Neural crest cell (in vitro differentiated cells): ENCODE data around the gene RBMS2. TPM values are rescaled to one million over a fixed set of nuclear protein-coding genes. Genes with fewer than 3 reads are reported as not detected.

Source experiments
- DNase-seq: peaks from one replicate; pipeline ENCODE4 v3.0.0; 2021; ENCODE audit warnings: low read depth, mixed read lengths, low spot score
- H3K27ac Mint-ChIP-seq: one replicate; pipeline ENCODE4 v1.8.0; 2021; ENCODE audit warnings: mild to moderate bottlenecking, mixed read lengths; ENCODE audit not compliant: unreplicated experiment
- H3K27me3 Mint-ChIP-seq: 2 replicates; pipeline ENCODE4 v1.8.0; 2021; ENCODE audit warnings: low read depth, mild to moderate bottlenecking, mixed read lengths
- H3K36me3 Mint-ChIP-seq: 2 replicates; pipeline ENCODE4 v1.8.0; 2021; ENCODE audit warnings: low read depth, mild to moderate bottlenecking, mixed read lengths
- H3K4me1 Mint-ChIP-seq: 2 replicates; pipeline ENCODE4 v1.8.0; 2021; ENCODE audit warnings: mixed read lengths
- H3K4me3 Mint-ChIP-seq: one replicate; pipeline ENCODE4 v1.8.0; 2021; ENCODE audit warnings: mild to moderate bottlenecking, mixed read lengths
- H3K9me3 Mint-ChIP-seq: 2 replicates; pipeline ENCODE4 v1.8.0; 2021; ENCODE audit warnings: mixed read lengths
- CTCF ChIP-seq: fragments of 200-600 bp; sonication (generic); conservative IDR thresholded peaks from 2 replicates; pipeline ENCODE4 v1.5.0; 2021; ENCODE audit warnings: antibody characterized with exemption, mild to moderate bottlenecking
- total RNA-seq: library from RNA; stranded (reverse); gene quantifications from 2 replicates; pipeline ENCODE4 v1.2.1, GENCODE V29; 2021

Gene RBMS2
- total RNA-seq, 1 donor from 2014 or later: 29.3 TPM

GRCh38 chr12:56537546-56537945 lies 15.9 kb downstream of the RBMS2 start:
- no peak for TF ChIP-seq CTCF
- DNase-seq: no peak
- no peak overlapping the region for H3K4me3 Mint-ChIP-seq
- H3K27me3 Mint-ChIP-seq: no peaks in the 10 kb centered on the region
- no peak overlapping the region for H3K27ac Mint-ChIP-seq
- H3K36me3 Mint-ChIP-seq: no peaks in the 10 kb centered on the region
- no peaks in the 10 kb centered on the region for H3K9me3 Mint-ChIP-seq
- no peaks in the 10 kb centered on the region for H3K4me1 Mint-ChIP-seq

- Mint-ChIP-seq H3K27me3 (no peaks in the 10 kb centered on the region), H3K36me3 (no peaks in the 10 kb centered on the region), H3K4me1 (no peaks in the 10 kb centered on the region), H3K4me3 (no peak overlapping the region), H3K27ac (no peak overlapping the region), H3K9me3 (no peaks in the 10 kb centered on the region)
- DNase-seq: no peak
- no peak for TF ChIP-seq CTCF
Observed at GRCh38 chr12:56541631-56542030, 20.0 kb downstream of the RBMS2 start.

- no peaks in the 10 kb centered on the region for H3K9me3 Mint-ChIP-seq
- no peak for DNase-seq
- no peak overlapping the region for H3K4me3 Mint-ChIP-seq
- H3K27ac Mint-ChIP-seq: no peak overlapping the region
- TF ChIP-seq CTCF: no peak
- H3K36me3 Mint-ChIP-seq: no peaks in the 10 kb centered on the region
- no peaks in the 10 kb centered on the region for H3K4me1 Mint-ChIP-seq
- no peaks in the 10 kb centered on the region for H3K27me3 Mint-ChIP-seq
Observed at GRCh38 chr12:56542164-56542563, 20.5 kb downstream of the RBMS2 start.

- TF ChIP-seq CTCF: no peak
- no peak for DNase-seq
- Mint-ChIP-seq H3K27me3 (no peaks in the 10 kb centered on the region), H3K4me3 (no peak overlapping the region), H3K36me3 (no peaks in the 10 kb centered on the region), H3K27ac (no peak overlapping the region), H3K4me1 (no peaks in the 10 kb centered on the region), H3K9me3 (no peaks in the 10 kb centered on the region)
Observed at GRCh38 chr12:56545023-56545604, 23.5 kb downstream of the RBMS2 start.

GRCh38 chr12:56546680-56547079 lies 25.1 kb downstream of the RBMS2 start:
- H3K27me3 Mint-ChIP-seq: no peaks in the 10 kb centered on the region

More at GRCh38 chr12:56546680-56547079, 25.1 kb downstream of the RBMS2 start:
- Mint-ChIP-seq H3K36me3 (no peaks in the 10 kb centered on the region), H3K27ac (no peak overlapping the region), H3K4me3 (no peak overlapping the region), H3K9me3 (no peaks in the 10 kb centered on the region), H3K4me1 (no peaks in the 10 kb centered on the region)
- TF ChIP-seq CTCF: no peak
- DNase-seq: no peak
